ENCODE results near the gene SPTLC3. TPM values are rescaled to one million over a fixed set of nuclear protein-coding genes. Genes with fewer than 3 reads are reported as not detected.

The SPTLC3 gene
- total and polyA plus RNA-seq, 2 of the 13 experiments (the other 11 are each of a cell fraction or from before 2014, with no cell fraction given), result 20.5 to 95.6 TPM

DNA sequence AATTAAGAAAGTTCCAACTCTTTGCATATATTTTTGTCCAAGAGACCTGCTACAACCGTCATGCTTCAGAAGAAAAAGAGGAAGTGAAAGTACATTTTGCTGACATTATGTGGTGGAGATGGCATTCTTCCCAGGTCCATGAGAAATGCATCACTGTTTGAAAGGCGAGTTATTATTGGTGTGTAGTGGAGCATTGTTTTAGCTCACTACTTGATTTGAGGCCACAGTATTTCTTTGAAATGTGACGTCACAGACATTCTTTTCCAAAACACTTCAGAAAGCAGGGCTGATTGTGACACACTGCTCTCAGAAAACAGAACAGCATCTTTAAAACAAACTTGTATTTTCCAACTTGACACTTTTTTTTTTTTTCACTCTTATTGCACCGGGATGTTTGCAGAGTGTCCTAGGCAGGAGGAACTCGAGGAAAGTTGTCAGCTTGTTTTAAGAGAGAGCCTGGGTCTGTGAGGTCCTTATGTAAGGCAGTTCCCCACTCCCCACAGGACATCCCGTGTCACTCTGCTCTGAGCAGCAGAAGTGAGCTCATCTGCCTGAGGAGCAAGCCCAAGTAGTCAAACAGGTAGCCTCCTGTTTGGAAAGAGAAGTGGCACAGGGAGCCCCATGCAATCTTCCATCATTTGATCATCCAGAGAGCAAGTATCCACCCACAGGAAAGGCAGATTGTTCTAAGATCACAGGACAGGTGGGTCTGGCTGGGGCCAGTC is 1.1 kb downstream of the SPTLC3 start (continued):
- TF ChIP-seq, protein P1, sequence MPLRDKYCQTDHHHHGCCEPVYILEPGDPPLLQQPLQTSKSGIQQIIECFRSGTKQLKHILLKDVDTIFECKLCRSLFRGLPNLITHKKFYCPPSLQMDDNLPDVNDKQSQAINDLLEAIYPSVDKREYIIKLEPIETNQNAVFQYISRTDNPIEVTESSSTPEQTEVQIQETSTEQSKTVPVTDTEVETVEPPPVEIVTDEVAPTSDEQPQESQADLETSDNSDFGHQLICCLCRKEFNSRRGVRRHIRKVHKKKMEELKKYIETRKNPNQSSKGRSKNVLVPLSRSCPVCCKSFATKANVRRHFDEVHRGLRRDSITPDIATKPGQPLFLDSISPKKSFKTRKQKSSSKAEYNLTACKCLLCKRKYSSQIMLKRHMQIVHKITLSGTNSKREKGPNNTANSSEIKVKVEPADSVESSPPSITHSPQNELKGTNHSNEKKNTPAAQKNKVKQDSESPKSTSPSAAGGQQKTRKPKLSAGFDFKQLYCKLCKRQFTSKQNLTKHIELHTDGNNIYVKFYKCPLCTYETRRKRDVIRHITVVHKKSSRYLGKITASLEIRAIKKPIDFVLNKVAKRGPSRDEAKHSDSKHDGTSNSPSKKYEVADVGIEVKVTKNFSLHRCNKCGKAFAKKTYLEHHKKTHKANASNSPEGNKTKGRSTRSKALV (CRISPR knock-in tag; IDR thresholded peaks at IDR 0.05), result 0 out of 2 replicates have a peak, but pooled peaks have one; percentile 64
- TF ChIP-seq ZFP37 (CRISPR knock-in tag; IDR thresholded peaks at IDR 0.05; ENCODE audit: borderline replicate concordance) (no peak), THYN1 (CRISPR knock-in tag; IDR thresholded peaks at IDR 0.05; ENCODE audit: borderline replicate concordance, low read depth) (no peak), KDM3A (CRISPR knock-in tag; IDR thresholded peaks at IDR 0.05; ENCODE audit: low read depth) (no peak), HCFC1 (IDR thresholded peaks at IDR 0.05; ENCODE audit: low read depth, low read length) (no peak), ZBTB42 (CRISPR knock-in tag; IDR thresholded peaks at IDR 0.05) (no peak), REPIN1 (CRISPR knock-in tag; IDR thresholded peaks at IDR 0.05; ENCODE audit: borderline replicate concordance, low read depth) (no peak), NFE2L2 (IDR thresholded peaks at IDR 0.05; ENCODE audit: low read length) (no peak), RNF2 (conservative IDR thresholded peaks at IDR 0.05; ENCODE audit: low read depth) (no peak), ZNF543 (CRISPR knock-in tag; IDR thresholded peaks at IDR 0.05) (no peak), XRCC5 (optimal IDR thresholded peaks at IDR 0.05; ENCODE audit: low read length) (no peak), ZNF24 (IDR thresholded peaks at IDR 0.05) (no peak), RFX3 (CRISPR knock-in tag; IDR thresholded peaks at IDR 0.05) (no peak), STAG1 (CRISPR knock-in tag; IDR thresholded peaks at IDR 0.05) (no peak), ELF3 (CRISPR knock-in tag; IDR thresholded peaks at IDR 0.05) (0 out of 2 replicates have a peak, but pooled peaks have one; percentile 34)
- TF ChIP-seq, protein P2, sequence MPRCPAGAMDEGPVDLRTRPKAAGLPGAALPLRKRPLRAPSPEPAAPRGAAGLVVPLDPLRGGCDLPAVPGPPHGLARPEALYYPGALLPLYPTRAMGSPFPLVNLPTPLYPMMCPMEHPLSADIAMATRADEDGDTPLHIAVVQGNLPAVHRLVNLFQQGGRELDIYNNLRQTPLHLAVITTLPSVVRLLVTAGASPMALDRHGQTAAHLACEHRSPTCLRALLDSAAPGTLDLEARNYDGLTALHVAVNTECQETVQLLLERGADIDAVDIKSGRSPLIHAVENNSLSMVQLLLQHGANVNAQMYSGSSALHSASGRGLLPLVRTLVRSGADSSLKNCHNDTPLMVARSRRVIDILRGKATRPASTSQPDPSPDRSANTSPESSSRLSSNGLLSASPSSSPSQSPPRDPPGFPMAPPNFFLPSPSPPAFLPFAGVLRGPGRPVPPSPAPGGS (CRISPR knock-in tag; IDR thresholded peaks at IDR 0.05), result no peak
- TF ChIP-seq, protein P3, sequence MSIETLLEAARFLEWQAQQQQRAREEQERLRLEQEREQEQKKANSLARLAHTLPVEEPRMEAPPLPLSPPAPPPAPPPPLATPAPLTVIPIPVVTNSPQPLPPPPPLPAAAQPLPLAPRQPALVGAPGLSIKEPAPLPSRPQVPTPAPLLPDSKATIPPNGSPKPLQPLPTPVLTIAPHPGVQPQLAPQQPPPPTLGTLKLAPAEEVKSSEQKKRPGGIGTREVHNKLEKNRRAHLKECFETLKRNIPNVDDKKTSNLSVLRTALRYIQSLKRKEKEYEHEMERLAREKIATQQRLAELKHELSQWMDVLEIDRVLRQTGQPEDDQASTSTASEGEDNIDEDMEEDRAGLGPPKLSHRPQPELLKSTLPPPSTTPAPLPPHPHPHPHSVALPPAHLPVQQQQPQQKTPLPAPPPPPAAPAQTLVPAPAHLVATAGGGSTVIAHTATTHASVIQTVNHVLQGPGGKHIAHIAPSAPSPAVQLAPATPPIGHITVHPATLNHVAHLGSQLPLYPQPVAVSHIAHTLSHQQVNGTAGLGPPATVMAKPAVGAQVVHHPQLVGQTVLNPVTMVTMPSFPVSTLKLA (IDR thresholded peaks at IDR 0.05), result no peak
- TF ChIP-seq, protein P4, sequence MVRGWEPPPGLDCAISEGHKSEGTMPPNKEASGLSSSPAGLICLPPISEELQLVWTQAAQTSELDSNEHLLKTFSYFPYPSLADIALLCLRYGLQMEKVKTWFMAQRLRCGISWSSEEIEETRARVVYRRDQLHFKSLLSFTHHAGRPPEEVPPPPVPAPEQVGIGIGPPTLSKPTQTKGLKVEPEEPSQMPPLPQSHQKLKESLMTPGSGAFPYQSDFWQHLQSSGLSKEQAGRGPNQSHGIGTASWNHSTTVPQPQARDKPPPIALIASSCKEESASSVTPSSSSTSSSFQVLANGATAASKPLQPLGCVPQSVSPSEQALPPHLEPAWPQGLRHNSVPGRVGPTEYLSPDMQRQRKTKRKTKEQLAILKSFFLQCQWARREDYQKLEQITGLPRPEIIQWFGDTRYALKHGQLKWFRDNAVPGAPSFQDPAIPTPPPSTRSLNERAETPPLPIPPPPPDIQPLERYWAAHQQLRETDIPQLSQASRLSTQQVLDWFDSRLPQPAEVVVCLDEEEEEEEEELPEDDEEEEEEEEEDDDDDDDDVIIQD (CRISPR knock-in tag; IDR thresholded peaks at IDR 0.05; ENCODE audit: low read depth), result 0 out of 2 replicates have a peak, but pooled peaks have one; percentile 12
- TF ChIP-seq, protein P5, sequence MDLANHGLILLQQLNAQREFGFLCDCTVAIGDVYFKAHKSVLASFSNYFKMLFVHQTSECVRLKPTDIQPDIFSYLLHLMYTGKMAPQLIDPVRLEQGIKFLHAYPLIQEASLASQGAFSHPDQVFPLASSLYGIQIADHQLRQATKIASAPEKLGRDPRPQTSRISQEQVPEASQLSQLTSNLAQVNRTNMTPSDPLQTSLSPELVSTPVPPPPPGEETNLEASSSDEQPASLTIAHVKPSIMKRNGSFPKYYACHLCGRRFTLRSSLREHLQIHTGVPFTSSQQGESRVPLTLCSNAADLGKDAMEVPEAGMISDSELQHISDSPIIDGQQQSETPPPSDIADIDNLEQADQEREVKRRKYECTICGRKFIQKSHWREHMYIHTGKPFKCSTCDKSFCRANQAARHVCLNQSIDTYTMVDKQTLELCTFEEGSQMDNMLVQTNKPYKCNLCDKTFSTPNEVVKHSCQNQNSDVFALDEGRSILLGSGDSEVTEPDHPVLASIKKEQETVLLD (CRISPR knock-in tag; IDR thresholded peaks at IDR 0.05; ENCODE audit: low read depth), result no peak
